Measurements from ENCODE around the gene CUL2. TPM values are rescaled to one million over a fixed set of nuclear protein-coding genes. Genes with fewer than 3 reads are reported as not detected.

Gene CUL2
- total and polyA plus RNA-seq, 10 of the 15 experiments (the other 5 are each of a cell fraction or from before 2014, with no cell fraction given), result 11.9 to 56.5 (median 33.2) TPM

DNA sequence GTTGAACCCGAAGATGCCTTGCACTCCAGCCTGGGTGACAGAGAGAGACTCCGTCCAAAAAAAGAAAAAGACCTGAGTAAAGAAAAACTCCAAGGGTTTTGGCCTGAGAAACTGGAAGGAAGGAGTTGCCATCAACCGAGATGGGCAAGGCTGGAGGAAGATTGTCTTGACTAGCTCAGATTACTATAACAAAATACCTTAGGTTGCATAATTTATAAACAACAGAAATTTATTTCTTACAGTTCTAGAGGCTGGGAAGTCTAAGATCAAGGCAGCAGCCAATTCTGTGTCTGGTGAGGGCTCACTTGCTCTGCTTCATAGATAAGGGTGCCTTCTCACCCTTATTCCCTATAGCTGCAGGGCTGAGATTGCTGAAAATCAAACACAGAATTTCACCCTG lies 91.2 kb downstream of the CUL2 start:
- ChIA-PET SMC1A (ENCODE audit: uncharacterized antibody, unreplicated experiment) (no interaction called here), POLR2A (no interaction called here), RAD21 (ENCODE audit: unreplicated experiment) (no interaction called here), CTCF (interaction anchor here (0.6 to 1.3 kb wide), 3 partner anchors 13 to 344 kb away, joined by 3 read pairs; no protein-coding TSS in a partner anchor)
- no peak for FAIRE-seq
- Histone ChIP-seq H3K4me3 (no peak overlapping the region), H3K4me2 (ENCODE audit: control insufficient read depth, insufficient read depth) (no peak overlapping the region), H4K20me1 (ENCODE audit: control insufficient read depth, insufficient read depth) (no peaks in the 10 kb centered on the region), H3K4me1 (ENCODE audit: control insufficient read depth, insufficient read depth, low read length) (peaks cover 4% of the 10 kb centered on the region; the same call in 1 of the 2 replicates), H3K36me3 (ENCODE audit: control insufficient read depth in 2 of 2, insufficient read depth in 2 of 2, low read length in 1 of 2) (no peaks in the 10 kb centered on the region), H3K79me2 (ENCODE audit: control insufficient read depth, insufficient read depth, low read length) (no peaks in the 10 kb centered on the region), H3K27ac (ENCODE audit: control insufficient read depth, insufficient read depth) (no peak overlapping the region), H3K27me3 (replicated peaks in 1 of 2; ENCODE audit: control insufficient read depth in 2 of 2, insufficient read depth in 2 of 2, low read length in 1 of 2) (no peaks in the 10 kb centered on the region), H3K9ac (ENCODE audit: control insufficient read depth, insufficient read depth, low read length) (no peak overlapping the region), H3K9me3 (replicated peaks; ENCODE audit: control insufficient read depth, insufficient read depth, low read length) (no peaks in the 10 kb centered on the region), H2AFZ (ENCODE audit: control insufficient read depth, low read depth, low read length) (no peak overlapping the region)
- in situ Hi-C loops (cut with MboI), result no loop called here
- no peak for ATAC-seq
- TF ChIP-seq ATF2 (IDR thresholded peaks at IDR 0.05; ENCODE audit: low read length) (no peak), CHD2 (IDR thresholded peaks at IDR 0.05; ENCODE audit: borderline replicate concordance, low read depth, low read length) (no peak), SUZ12 (IDR thresholded peaks at IDR 0.05; ENCODE audit: unreplicated experiment) (no peak), WRNIP1 (IDR thresholded peaks at IDR 0.05; ENCODE audit: borderline replicate concordance, low read depth, low read length) (no peak), FOXK2 (IDR thresholded peaks at IDR 0.05) (no peak), SPI1 (IDR thresholded peaks at IDR 0.05; ENCODE audit: borderline replicate concordance, insufficient read depth, low read depth, low read length) (no peak), KAT2A (conservative IDR thresholded peaks at IDR 0.05; ENCODE audit: control insufficient read depth, low read depth, low read length) (no peak), ESRRA (IDR thresholded peaks at IDR 0.05; ENCODE audit: low read length) (no peak), CBX5 (IDR thresholded peaks at IDR 0.05; ENCODE audit: low read depth) (no peak), NBN (IDR thresholded peaks at IDR 0.05) (no peak), MTA2 (IDR thresholded peaks at IDR 0.05; ENCODE audit: low read depth) (no peak), EZH2 (IDR thresholded peaks at IDR 0.05; ENCODE audit: borderline replicate concordance, control insufficient read depth, low read depth, low read length) (no peak), DPF2 (IDR thresholded peaks at IDR 0.05) (no peak), MYB (IDR thresholded peaks at IDR 0.05; ENCODE audit: borderline replicate concordance, low read depth, low read length) (no peak), RB1 (IDR thresholded peaks at IDR 0.05; ENCODE audit: borderline replicate concordance) (no peak), BRCA1 (IDR thresholded peaks at IDR 0.05; ENCODE audit: low read depth, low read length) (no peak), TCF3 (IDR thresholded peaks at IDR 0.05; ENCODE audit: borderline replicate concordance, insufficient read depth, low read depth, low read length) (no peak)
- TF ChIP-seq, protein P1, sequence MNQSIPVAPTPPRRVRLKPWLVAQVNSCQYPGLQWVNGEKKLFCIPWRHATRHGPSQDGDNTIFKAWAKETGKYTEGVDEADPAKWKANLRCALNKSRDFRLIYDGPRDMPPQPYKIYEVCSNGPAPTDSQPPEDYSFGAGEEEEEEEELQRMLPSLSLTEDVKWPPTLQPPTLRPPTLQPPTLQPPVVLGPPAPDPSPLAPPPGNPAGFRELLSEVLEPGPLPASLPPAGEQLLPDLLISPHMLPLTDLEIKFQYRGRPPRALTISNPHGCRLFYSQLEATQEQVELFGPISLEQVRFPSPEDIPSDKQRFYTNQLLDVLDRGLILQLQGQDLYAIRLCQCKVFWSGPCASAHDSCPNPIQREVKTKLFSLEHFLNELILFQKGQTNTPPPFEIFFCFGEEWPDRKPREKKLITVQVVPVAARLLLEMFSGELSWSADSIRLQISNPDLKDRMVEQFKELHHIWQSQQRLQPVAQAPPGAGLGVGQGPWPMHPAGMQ (IDR thresholded peaks at IDR 0.05; ENCODE audit: borderline replicate concordance), result no peak
- BruUV-seq (replicated peaks), result no TSS peak
- no peak for DNase-seq (ENCODE audit: low read depth, low spot score)
- WGBS (ENCODE audit: insufficient coverage, insufficient replicate concordance, low lambda C conversion rate, missing lambda C conversion rate), result 77% methylated on average over 3 of the region's 3 CpGs
- intact Hi-C loops (cut with micrococcal nuclease; ENCODE audit: unreplicated experiment), result no loop called here

Data from GM12878 (cell line).